ENCODE results near the gene TBC1D2B.

DNA sequence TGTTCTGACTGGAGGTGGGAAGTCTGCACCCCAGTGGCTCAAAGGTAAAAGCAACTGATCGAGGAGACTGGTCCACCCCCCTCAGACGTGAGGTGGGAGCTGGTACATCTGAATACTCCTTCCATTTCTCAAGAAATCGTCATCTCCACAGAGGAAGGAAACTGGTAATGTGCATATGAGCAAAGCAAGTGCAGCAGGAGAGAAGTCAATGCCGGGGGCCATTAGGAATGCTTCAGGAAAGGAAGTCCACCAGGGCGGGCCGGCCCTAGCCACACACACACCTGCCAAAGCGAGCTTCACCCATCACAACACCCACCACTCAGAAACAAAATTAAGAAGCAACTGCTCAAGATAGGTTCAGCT is 8.5 kb downstream of the TBC1D2B start:
- TF ChIP-seq, protein P1, sequence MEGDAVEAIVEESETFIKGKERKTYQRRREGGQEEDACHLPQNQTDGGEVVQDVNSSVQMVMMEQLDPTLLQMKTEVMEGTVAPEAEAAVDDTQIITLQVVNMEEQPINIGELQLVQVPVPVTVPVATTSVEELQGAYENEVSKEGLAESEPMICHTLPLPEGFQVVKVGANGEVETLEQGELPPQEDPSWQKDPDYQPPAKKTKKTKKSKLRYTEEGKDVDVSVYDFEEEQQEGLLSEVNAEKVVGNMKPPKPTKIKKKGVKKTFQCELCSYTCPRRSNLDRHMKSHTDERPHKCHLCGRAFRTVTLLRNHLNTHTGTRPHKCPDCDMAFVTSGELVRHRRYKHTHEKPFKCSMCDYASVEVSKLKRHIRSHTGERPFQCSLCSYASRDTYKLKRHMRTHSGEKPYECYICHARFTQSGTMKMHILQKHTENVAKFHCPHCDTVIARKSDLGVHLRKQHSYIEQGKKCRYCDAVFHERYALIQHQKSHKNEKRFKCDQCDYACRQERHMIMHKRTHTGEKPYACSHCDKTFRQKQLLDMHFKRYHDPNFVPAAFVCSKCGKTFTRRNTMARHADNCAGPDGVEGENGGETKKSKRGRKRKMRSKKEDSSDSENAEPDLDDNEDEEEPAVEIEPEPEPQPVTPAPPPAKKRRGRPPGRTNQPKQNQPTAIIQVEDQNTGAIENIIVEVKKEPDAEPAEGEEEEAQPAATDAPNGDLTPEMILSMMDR (IDR thresholded peaks at IDR 0.05): no peak
- no peak for TF ChIP-seq POLR2A (IDR thresholded peaks at IDR 0.05)

All from lower leg skin (tissue), 3 donors.